Tibial nerve (tissue), 3 donors: ENCODE data around the gene IFNAR1.

ENCODE experiments used
- POLR2A ChIP-seq, 2 donors: fragments of 450-650 bp; IDR thresholded peaks; one replicate each; pipeline ENCODE4 v1.6.1; 2017; ENCODE audit warnings: antibody characterized with exemption in 2 of 2, mild to moderate bottlenecking in 2 of 2, moderate library complexity in 2 of 2
- TF ChIP-seq, protein P1 (sequence below), 5 experiments: fragments of 200-600 bp in 3 of 5; fragments of 450-650 bp in 2 of 5; sonication (generic) in 3 of 5; IDR thresholded peaks; one replicate each; pipeline ENCODE4 v1.5.1; 2016 to 2019; ENCODE audit warnings: antibody characterized with exemption in 5 of 5, mild to moderate bottlenecking in 3 of 5, moderate library complexity in 2 of 5

DNA sequence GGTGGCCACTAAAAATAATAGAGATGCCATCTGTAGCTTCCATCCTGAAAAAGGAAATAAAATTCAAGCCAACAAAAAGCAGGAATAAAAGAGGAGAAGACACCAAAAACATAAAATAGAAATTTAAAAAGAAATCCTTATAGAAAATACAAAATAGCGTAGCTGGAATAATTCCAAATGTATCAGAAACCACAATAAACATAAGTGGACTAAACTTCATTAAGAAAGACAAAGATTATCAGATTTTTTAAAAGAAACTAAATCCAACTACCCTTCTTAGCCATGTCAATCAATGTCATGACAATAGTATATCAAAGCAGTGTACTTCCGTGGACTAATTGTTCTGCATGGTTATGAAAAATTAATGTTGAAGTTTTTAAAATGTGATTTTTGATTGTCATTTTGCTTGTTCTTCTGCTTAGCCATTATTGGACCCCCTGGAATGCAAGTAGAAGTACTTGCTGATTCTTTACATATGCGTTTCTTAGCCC is 45.4 kb upstream of the IFNAR1 start:
- TF ChIP-seq, protein P1, sequence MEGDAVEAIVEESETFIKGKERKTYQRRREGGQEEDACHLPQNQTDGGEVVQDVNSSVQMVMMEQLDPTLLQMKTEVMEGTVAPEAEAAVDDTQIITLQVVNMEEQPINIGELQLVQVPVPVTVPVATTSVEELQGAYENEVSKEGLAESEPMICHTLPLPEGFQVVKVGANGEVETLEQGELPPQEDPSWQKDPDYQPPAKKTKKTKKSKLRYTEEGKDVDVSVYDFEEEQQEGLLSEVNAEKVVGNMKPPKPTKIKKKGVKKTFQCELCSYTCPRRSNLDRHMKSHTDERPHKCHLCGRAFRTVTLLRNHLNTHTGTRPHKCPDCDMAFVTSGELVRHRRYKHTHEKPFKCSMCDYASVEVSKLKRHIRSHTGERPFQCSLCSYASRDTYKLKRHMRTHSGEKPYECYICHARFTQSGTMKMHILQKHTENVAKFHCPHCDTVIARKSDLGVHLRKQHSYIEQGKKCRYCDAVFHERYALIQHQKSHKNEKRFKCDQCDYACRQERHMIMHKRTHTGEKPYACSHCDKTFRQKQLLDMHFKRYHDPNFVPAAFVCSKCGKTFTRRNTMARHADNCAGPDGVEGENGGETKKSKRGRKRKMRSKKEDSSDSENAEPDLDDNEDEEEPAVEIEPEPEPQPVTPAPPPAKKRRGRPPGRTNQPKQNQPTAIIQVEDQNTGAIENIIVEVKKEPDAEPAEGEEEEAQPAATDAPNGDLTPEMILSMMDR (IDR thresholded peaks at IDR 0.05) = no peak
- no peak for TF ChIP-seq POLR2A (IDR thresholded peaks at IDR 0.05)
